Activated CD4-positive, alpha-beta T cell treated with anti-CD3 and anti-CD28 coated beads, Interleukin-10, Interleukin-2, amounts not matched to agents 100 ng/mL and 50 ng/mL, durations not matched to agents 16 hours and 8 hours (primary cell): ENCODE measurements around the gene MIEF2.
A peak's percentile ranks its signal among the peaks of the same experiment; 100 is the strongest.
"Not testable (repeated sequence)": the region's sequence is repeated elsewhere in the genome, so short reads cannot be mapped to it uniquely, and the experiment has no call there.

ENCODE experiments used
- DNase-seq: peaks from one replicate; pipeline ENCODE4 v3.0.0-alpha.2; 2020

MIEF2 gene

GRCh38 chr17:18260332-18261145, at the start of gene MIEF2:
MIEF2 (plus strand) TSS chr17:18260662; CDS start chr17:18262721, 2,059 bp downstream.
- DNase-seq, result peak; percentile 97

GRCh38 chr17:18213666-18214270, 46.7 kb upstream of the MIEF2 start:
- DNase-seq, result no peak

DNA sequence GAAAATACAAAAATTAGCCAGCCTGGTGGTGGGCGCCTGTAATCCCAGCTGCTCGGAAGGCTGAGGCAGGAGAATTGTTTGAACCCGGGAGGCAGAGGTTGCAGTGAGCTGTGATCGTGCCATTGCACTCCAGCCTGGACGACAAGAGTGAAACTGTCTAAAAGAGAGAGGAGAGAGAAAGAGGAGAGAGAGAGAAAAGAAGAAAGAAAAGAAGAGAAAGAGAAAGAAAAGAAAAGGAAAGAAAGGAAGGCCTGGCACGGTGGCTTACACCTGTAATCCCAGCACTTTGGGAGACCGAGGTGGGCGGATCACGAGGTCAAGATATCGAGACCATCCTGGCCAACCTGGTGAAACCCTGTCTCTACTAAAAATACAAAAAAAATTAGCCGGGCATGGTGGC, 43.6 kb upstream of the MIEF2 start:
- not testable (repeated sequence) for DNase-seq

- DNase-seq, result peak; percentile 80
Measured at GRCh38 chr17:18217412-18218015, 42.9 kb upstream of the MIEF2 start.

DNA sequence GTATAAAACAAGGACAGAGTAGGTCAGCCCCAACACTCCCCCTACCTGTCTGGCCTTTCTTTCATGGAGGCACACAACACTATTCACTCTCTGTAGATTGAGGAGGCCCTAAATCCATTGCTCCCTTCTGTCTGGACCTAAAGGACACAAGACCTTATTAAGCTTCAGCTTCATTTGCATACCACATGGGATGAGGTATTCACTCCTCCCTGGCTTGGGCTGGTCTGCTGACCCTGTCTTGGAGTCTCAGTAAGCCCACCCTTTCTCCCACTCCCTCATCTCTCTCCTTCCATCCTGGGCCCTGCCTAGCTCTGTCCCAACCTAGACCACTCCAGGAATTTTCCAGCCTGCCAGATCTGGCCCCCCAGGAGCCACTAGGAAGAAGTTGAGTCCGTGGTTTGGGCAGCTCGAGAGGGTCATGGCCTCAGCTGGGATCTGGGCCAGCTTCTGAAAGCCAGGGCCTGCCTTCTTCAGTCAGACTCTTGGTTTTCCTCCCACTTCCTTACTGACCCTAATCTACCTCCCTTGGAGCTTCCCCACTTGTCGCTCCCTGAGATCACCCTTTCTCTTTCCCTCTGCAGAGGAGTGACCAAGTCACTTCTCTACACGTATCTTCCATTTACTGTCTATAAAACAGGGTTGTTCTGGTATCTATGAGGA, 41.6 kb upstream of the MIEF2 start:
- no peak for DNase-seq

DNA sequence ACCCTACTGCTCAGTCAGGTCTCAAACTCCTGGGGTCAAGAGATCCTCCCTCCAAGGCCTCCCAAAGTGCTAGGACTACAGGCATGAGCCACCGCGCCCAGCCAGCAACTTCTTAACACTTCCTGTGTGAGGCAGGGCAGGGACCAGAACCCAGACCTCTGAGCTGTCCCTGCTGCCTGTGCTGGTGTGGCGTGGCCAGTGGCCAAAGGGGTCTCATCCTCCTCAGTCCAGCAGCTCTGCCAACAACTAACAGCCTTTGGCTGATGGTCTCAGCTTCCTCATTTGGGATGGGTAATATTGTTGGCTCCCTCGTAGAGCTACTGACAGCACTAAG, 36.4 kb upstream of the MIEF2 start:
- no peak for DNase-seq

GRCh38 chr17:18224387-18225120, 35.9 kb upstream of the MIEF2 start:
- DNase-seq, result no peak

GRCh38 chr17:18225121-18225641, 35.3 kb upstream of the MIEF2 start, which contains the start of gene LLGL1:
LLGL1 (plus strand) TSS chr17:18225635; CDS start chr17:18225683, 48 bp downstream.
- DNase-seq, result peak; percentile 98

DNA sequence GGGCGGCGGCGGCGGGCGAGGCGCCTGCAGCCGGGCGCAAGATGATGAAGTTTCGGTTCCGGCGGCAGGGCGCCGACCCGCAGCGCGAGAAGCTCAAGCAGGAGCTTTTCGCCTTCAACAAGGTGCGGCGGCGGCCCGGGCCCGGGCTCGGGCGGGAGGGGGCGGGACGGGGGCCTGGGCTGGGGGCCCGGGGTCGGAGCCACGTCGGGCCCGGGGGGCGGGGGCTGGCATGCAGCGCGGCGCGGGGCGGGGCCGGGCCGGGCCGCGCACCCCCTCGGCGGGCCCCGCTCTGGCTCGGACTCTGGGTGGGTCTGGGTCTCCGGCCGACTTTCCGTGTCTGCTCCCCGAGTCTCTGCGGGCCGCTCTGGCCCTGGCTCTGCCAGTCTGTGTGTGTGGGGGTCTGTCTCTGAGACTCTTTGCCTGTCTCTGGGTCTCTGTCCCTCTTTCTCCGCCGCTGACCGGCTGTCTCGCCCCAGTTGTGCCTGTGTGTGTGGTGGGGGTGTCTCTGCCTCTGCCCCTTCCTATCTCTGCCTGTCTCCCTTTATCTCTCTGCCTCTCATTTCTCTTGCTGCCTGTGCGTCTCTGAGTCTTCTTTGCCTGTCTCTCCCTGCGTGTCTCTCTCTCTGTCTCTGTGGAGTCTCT, 34.7 kb upstream of the MIEF2 start:
- peak; percentile 16 for DNase-seq

GRCh38 chr17:18226284-18226945, 34.0 kb upstream of the MIEF2 start:
- no peak for DNase-seq

DNA sequence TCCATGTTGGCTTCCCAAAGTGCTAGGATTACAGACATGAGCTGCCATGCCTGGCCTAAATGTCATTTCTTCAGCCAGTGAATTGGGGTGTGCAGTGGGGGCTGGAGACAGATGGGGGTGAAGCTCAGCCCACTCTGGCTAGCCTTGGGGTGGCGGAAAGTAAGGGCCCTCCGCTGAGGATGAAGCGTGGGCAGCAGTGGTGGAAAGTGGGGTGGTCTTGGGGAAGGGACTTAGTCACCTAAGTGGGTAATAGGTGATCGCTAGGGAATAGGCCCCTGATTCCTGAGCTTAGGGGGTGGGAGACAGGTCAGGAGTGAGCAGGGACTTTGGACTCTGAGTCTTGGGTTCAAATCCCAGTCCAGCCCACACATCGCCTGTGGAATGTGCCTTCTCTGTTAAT, 32.8 kb upstream of the MIEF2 start:
- no peak for DNase-seq

DNA sequence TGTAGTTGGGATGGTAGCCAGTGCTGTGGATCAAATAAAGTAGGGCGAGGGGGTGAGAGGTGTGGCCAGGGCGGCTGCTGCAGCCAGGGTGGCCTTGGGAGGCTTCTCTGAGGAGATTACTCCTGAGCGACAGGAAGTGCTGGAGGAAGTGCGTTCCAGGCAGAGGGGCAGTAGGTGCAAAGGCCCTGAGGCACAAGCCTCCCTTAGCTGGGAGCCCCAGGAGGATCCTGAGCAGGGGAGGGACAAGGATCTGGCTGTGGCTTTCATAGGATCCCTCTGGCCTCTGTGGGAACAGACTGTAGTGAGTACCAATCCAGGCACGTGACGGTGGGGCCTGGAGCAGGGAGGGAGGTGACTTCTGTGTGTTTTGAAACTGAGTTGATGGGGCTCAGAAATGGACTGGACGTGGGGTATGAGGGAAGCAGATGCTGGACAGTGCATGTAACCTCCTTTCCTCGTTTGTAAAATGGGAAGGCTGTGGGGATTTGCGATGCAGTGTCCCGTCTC, 32.2 kb upstream of the MIEF2 start:
- no peak for DNase-seq

DNA sequence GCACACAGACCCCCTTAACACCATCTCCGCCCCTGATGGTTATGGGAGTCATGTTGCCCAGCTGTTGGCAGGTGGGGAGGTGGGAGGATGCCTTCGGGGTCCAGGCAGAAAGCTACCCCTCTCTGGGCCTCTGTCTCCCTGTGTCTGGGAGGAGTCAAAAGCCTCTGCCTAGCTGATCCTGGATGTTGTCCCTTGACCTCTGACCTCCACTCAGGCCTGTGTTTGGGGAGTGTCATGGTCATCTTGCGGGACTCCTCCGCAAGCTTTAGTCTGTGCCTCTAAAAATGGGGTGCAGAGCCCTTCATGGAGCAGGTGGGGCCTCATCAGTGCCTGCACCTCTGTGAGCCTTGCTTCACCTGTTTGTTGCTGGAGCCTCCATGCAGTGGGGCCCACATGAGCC, 31.2 kb upstream of the MIEF2 start:
- no peak for DNase-seq

GRCh38 chr17:18229771-18230170, 30.7 kb upstream of the MIEF2 start:
- DNase-seq, result no peak

- no peak for DNase-seq
Measured at GRCh38 chr17:18230288-18231141, 29.9 kb upstream of the MIEF2 start.

GRCh38 chr17:18231164-18231563, 29.3 kb upstream of the MIEF2 start:
- DNase-seq, result no peak

DNA sequence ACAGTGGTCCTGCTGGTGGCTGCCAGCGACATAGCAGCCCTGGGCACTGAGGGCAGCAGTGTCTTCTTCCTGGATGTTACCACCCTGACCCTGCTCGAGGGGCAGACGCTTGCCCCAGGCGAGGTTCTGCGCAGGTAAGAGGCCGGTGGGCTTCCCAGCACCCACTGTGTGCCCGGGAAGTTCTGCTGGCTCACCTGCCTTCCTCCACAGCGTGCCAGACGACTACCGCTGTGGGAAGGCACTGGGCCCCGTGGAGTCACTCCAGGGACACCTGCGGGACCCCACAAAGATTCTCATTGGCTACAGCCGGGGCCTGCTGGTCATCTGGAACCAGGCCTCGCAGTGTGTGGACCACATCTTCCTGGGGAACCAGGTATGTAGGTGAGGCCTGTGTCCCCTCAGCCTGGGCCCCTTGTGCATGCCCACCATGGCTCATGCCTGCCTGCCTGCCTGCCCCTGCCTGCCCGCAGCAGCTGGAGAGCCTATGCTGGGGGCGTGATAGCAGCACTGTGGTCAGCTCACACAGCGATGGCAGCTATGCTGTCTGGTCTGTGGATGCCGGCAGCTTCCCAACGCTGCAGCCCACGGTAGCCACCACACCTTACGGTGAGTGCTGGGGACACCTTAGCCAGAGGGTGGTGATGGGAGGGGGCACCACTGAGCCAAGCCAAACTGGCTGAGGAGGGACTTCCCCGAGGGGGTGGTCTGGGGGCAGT, 26.5 kb upstream of the MIEF2 start:
- no peak for DNase-seq

GRCh38 chr17:18234853-18235380, 25.5 kb upstream of the MIEF2 start:
- DNase-seq, result no peak

GRCh38 chr17:18235743-18236256, 24.7 kb upstream of the MIEF2 start:
- peak; percentile 32 for DNase-seq
